Subcutaneous abdominal adipose tissue (tissue), 5 donors: ENCODE results near the gene TDRD3.
"Not testable (repeated sequence)": the region's sequence is repeated elsewhere in the genome, so short reads cannot be mapped to it uniquely, and the experiment has no call there.

Experiments used
- H3K27ac ChIP-seq: one replicate; pipeline ENCODE4 v1.7.0; 2013; ENCODE audit warnings: low read depth, mild to moderate bottlenecking, inconsistent platforms, low read length, moderate library complexity
- H3K27me3 ChIP-seq, 5 donors: one replicate each; pipeline ENCODE4 v1.7.0; 2013; ENCODE audit warnings: low read length in 5 of 5, inconsistent platforms in 1 of 5; ENCODE audit not compliant: control insufficient read depth in 5 of 5, insufficient read depth in 4 of 5
- H3K36me3 ChIP-seq, 5 donors: one replicate each; pipeline ENCODE4 v1.7.0; 2013; ENCODE audit warnings: low read length in 5 of 5; ENCODE audit not compliant: control insufficient read depth in 5 of 5, insufficient read depth in 5 of 5
- H3K4me1 ChIP-seq, 5 donors: one replicate each; pipeline ENCODE4 v1.7.0; 2013; ENCODE audit warnings: low read length in 5 of 5, mild to moderate bottlenecking in 3 of 5, moderate library complexity in 1 of 5; ENCODE audit not compliant: control insufficient read depth in 5 of 5, insufficient read depth in 5 of 5
- H3K4me3 ChIP-seq, 5 donors: one replicate each; pipeline ENCODE4 v1.7.0; 2013; ENCODE audit warnings: low read length in 5 of 5, low read depth in 1 of 5
- H3K9ac ChIP-seq, 5 donors: one replicate each; pipeline ENCODE4 v1.7.0; 2013; ENCODE audit warnings: low read length in 5 of 5, mild to moderate bottlenecking in 4 of 5, moderate library complexity in 3 of 5
- H3K9me3 ChIP-seq, 5 donors: one replicate each; pipeline ENCODE4 v1.7.0; 2013; ENCODE audit warnings: low read length in 5 of 5; ENCODE audit not compliant: control insufficient read depth in 5 of 5
- donor health status: healthy.
- donor health status: healthy.
- donor health status: healthy.
- donor health status: healthy.
- donor health status: healthy.

Gene TDRD3

DNA sequence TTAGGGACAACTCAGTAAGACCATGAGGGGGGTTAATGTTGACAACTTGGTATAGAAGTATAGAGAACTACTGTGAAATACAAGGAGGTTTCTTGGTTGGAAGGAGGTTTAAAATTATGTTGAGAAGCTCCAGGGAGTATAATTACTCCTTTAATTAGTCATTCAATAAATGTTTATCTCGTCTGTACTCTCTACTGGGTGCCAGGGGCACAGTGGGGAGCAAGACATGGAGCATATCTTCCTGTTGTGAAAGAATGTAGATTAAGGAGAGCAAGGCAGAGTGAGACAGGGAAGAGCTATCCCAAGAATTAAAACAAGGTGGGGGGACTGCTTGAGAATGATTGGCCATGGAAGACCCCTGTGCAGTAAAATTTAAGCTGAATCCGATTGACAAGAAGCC is 33.7 kb upstream of the TDRD3 start:
- Histone ChIP-seq H3K36me3 (no peaks in the 10 kb centered on the region), H3K27ac (no peak overlapping the region), H3K9ac (no peak overlapping the region), H3K9me3 (no peaks in the 10 kb centered on the region), H3K27me3 (no peaks in the 10 kb centered on the region), H3K4me1 (no peaks in the 10 kb centered on the region), H3K4me3 (no peak overlapping the region)

- Histone ChIP-seq H3K27ac (no peak overlapping the region), H3K27me3 (no peaks in the 10 kb centered on the region), H3K9ac (no peak overlapping the region), H3K4me1 (no peaks in the 10 kb centered on the region), H3K4me3 (no peak overlapping the region), H3K9me3 (no peaks in the 10 kb centered on the region), H3K36me3 (no peaks in the 10 kb centered on the region)
Measured at GRCh38 chr13:60369242-60369641, 27.8 kb upstream of the TDRD3 start.

DNA sequence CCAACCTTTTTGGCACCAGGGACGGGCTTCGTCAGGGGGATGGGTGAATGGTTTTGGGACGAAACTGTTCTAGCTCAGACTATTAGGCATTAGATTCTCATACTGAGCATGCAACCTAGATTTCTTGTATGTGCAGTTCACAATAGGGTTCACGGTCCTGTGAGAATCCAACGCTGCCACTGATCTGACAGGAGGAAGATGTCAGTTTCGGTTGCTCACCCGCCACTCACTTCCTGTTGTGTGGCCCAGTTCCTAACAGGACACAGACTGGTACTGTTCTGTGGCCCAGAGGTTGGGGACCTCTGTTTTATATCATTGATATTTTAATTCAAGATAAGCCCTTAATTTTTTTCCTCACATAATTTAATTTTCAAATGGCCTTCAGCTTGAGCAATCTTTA is 26.7 kb upstream of the TDRD3 start:
- no peaks in the 10 kb centered on the region for H3K36me3 ChIP-seq
- H3K9ac ChIP-seq = no peak overlapping the region
- H3K27ac ChIP-seq = no peak overlapping the region
- no peak overlapping the region for H3K4me3 ChIP-seq
- no peaks in the 10 kb centered on the region for H3K9me3 ChIP-seq
- no peaks in the 10 kb centered on the region for H3K4me1 ChIP-seq
- no peaks in the 10 kb centered on the region for H3K27me3 ChIP-seq

GRCh38 chr13:60372141-60372540 is 24.9 kb upstream of the TDRD3 start:
- Histone ChIP-seq H3K4me1 (no peaks in the 10 kb centered on the region), H3K27me3 (no peaks in the 10 kb centered on the region), H3K4me3 (no peak overlapping the region), H3K27ac (no peak overlapping the region), H3K9ac (no peak overlapping the region), H3K36me3 (no peaks in the 10 kb centered on the region), H3K9me3 (no peaks in the 10 kb centered on the region)

DNA sequence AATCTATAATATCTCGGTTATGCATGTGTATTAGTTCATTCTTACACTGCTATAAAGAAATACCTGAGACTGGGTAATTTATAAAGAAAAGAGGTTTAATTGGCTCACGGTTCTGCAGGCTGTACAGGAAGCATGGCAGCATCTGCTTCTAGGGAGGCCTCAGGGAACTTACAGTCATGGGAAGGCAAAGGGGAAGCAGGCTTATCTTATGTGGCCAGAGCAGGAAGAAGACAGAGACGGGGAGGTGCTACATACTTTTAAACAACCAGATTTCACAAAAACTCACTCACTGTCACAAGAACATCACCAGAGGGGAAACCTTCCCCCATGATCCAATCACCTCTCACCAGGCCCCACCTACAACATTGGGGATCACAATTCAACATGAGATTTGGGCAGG is 17.7 kb upstream of the TDRD3 start:
- H3K27ac ChIP-seq, H3K9ac ChIP-seq, H3K4me1 ChIP-seq, H3K9me3 ChIP-seq, H3K4me3 ChIP-seq, H3K36me3 ChIP-seq, H3K27me3 ChIP-seq: not testable (repeated sequence)

- no peak overlapping the region for H3K4me3 ChIP-seq
- H3K27ac ChIP-seq = no peak overlapping the region
- no peaks in the 10 kb centered on the region for H3K4me1 ChIP-seq
- H3K27me3 ChIP-seq = peaks cover 0 to 2% (median 0%) of the 10 kb centered on the region in 5 donors
- no peaks in the 10 kb centered on the region for H3K9me3 ChIP-seq
- H3K9ac ChIP-seq = no peak overlapping the region
- no peaks in the 10 kb centered on the region for H3K36me3 ChIP-seq
Measured at GRCh38 chr13:60379837-60380565, 17.0 kb upstream of the TDRD3 start.

GRCh38 chr13:60384911-60385310 is 12.1 kb upstream of the TDRD3 start:
- Histone ChIP-seq H3K27ac (no peak overlapping the region), H3K9me3 (no peaks in the 10 kb centered on the region), H3K36me3 (no peaks in the 10 kb centered on the region), H3K27me3 (peaks cover 0 to 5% (median 0%) of the 10 kb centered on the region in 5 donors), H3K4me1 (no peaks in the 10 kb centered on the region), H3K4me3 (no peak overlapping the region), H3K9ac (no peak overlapping the region)

DNA sequence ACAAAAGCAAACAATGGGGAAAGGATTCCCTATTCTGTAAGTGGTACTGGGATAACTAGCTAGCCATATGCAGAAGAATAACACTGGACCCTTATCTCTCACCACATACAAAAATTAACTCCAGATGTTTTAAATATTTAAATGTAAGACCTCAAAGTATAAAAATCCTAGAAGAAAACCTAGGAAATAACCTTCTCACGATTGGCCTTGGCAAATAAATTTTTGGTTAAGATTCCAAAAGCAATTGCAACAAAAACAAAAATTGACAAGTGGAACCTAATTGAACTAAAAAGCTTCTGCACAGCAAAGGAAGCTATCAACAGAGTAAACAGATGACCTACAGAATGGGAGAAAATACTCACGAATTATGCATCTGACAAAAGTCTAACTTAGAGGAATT is 10.8 kb upstream of the TDRD3 start:
- no peaks in the 10 kb centered on the region for H3K4me1 ChIP-seq
- no peak overlapping the region for H3K9ac ChIP-seq
- no peaks in the 10 kb centered on the region for H3K9me3 ChIP-seq
- H3K4me3 ChIP-seq = no peak overlapping the region
- H3K27me3 ChIP-seq = peaks cover 0 to 5% (median 0%) of the 10 kb centered on the region in 5 donors
- H3K36me3 ChIP-seq = no peaks in the 10 kb centered on the region
- no peak overlapping the region for H3K27ac ChIP-seq

DNA sequence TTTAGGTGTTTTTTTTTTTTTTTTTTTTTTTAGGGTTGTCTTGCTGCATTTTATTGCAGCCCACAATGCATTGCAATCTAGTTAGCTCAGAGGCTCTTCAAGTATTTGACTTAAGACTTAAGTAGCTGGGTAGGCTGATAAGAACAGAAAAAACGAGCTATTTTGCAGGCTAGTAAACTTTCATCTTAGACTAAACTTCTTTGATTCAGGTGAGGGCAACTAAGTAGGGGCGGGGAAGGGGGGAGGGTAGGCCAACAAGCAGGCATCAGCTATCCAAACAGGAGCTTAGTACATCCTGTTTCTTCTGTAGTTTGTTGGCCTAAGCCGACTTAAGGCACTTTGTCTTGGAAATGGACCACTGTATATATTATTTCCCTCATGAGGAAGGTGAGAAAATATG is 4.9 kb upstream of the TDRD3 start:
- Histone ChIP-seq H3K4me1 (peaks cover 0 to 8% (median 5%) of the 10 kb centered on the region in 5 donors), H3K27ac (no peak overlapping the region), H3K27me3 (no peaks in the 10 kb centered on the region), H3K9ac (no peak overlapping the region), H3K4me3 (no peak overlapping the region), H3K9me3 (no peaks in the 10 kb centered on the region), H3K36me3 (no peaks in the 10 kb centered on the region)

DNA sequence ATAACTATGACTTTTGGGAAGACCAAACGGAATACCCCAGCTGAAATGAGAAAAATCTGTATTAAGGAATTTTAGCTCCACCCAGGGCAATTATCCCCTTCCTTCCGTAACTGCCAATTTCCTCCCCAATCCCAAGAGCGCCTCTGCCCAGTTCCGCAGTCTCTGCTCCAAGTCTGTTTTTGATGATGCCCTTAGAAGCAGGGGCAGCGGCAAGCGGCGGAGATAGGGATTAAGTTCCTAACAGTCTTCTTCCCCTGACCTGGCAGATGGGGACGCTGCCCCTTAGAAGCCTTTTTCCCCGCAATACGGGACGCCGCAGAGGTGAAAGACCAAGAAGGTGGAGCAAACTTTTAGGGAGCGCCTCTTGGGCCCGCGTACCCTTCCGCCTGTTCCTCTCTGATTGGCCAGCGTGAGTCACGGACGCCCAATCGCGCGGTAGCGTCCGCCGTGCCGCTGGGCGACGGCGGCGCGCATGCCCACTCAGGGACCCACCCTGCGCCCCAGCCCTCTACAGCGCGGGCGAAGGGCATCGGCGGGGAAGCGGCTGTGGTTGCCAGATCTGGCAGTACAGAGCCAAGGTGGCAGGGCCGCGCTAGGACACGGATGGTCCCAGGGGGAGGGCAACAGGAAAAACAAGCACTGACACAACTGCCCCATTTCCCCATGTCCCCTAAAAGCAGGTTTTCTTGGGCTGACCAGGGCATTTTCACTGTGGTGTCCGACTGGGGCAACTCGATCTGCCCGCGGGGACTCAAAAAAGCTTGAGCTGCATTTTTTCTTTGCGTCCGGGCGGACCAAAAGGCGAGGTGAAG is 843 bp upstream of the TDRD3 start:
- Histone ChIP-seq H3K27me3 (no peaks in the 10 kb centered on the region), H3K27ac (peak overlapping the region; percentile 98), H3K9ac (peak overlapping the region; percentile 56 to 90 (median 81)), H3K9me3 (no peaks in the 10 kb centered on the region), H3K36me3 (no peaks in the 10 kb centered on the region), H3K4me1 (peaks cover 4 to 24% (median 22%) of the 10 kb centered on the region in 5 donors), H3K4me3 (peak overlapping the region; percentile 83 to 95 (median 92))
